WTC11 (cell line): ENCODE results near the gene WDFY4. TPM values are rescaled to one million over a fixed set of nuclear protein-coding genes. Genes with fewer than 3 reads are reported as not detected.

Experiments
- ATAC-seq: fragments of 200-7000 bp; cut with Tn5 transposase; 2 replicates; pipeline ENCODE4 v1.10.0; 2021; ENCODE audit warnings: mild to moderate bottlenecking, moderate library complexity
- CTCF ChIA-PET: fragments of 300-600 bp; sonication (Branson Sonifier 250); formaldehyde crosslinking; loops from one replicate; lab custom pipeline; 2021; ENCODE audit warnings: antibody characterized with exemption; lab: Charles Lee
- POLR2A ChIA-PET: fragments of 350-600 bp; sonication (Branson Sonifier 250); formaldehyde crosslinking; loops from one replicate; lab custom pipeline; 2021; ENCODE audit warnings: antibody characterized with exemption; lab: Charles Lee
- DNase-seq: peaks from one replicate; pipeline ENCODE4 v3.0.0; 2021; ENCODE audit warnings: low spot score
- H3K27ac Mint-ChIP-seq: 2 replicates; pipeline ENCODE4 v1.8.0; 2021; ENCODE audit warnings: mixed read lengths
- H3K27me3 Mint-ChIP-seq: 2 replicates; pipeline ENCODE4 v1.8.0; 2021; ENCODE audit warnings: low read depth, mild to moderate bottlenecking, moderate library complexity, mixed read lengths
- H3K36me3 Mint-ChIP-seq: 2 replicates; pipeline ENCODE4 v1.8.0; 2021; ENCODE audit warnings: mixed read lengths
- H3K4me1 Mint-ChIP-seq: 2 replicates; pipeline ENCODE4 v1.8.0; 2022; ENCODE audit warnings: mixed read lengths
- H3K4me3 Mint-ChIP-seq: 2 replicates; pipeline ENCODE4 v1.8.0; 2021; ENCODE audit warnings: mild to moderate bottlenecking, moderate library complexity, mixed read lengths
- H3K9me3 Mint-ChIP-seq: 2 replicates; pipeline ENCODE4 v1.8.0; 2021; ENCODE audit warnings: mixed read lengths
- AFF4 ChIP-seq: sonication (generic); formaldehyde crosslinking; IDR thresholded peaks from 2 replicates; pipeline ENCODE4 v1.8.1; 2023; ENCODE audit warnings: mild to moderate bottlenecking, missing genetic modification reagents, borderline replicate concordance
- ATF2 ChIP-seq: sonication (generic); formaldehyde crosslinking; IDR thresholded peaks from 2 replicates; pipeline ENCODE4 v1.8.1; 2022; ENCODE audit warnings: low read depth, missing genetic modification reagents, borderline replicate concordance
- CREB1 ChIP-seq: sonication (generic); formaldehyde crosslinking; IDR thresholded peaks from 2 replicates; pipeline ENCODE4 v1.8.0; 2023; ENCODE audit warnings: mild to moderate bottlenecking, missing genetic modification reagents
- CREM ChIP-seq: sonication (generic); formaldehyde crosslinking; IDR thresholded peaks from 2 replicates; pipeline ENCODE4 v1.8.1; 2022; ENCODE audit warnings: mild to moderate bottlenecking, missing genetic modification reagents, moderate library complexity
- ELF4 ChIP-seq: sonication (generic); formaldehyde crosslinking; IDR thresholded peaks from 2 replicates; pipeline ENCODE4 v1.8.1; 2022; ENCODE audit warnings: low read depth, mild to moderate bottlenecking, moderate library complexity, missing genetic modification reagents
- ERG ChIP-seq: fragments of 250-450 bp; sonication (Bioruptor Pico); IDR thresholded peaks from 2 replicates; pipeline ENCODE4 v1.8.0; 2021; ENCODE audit warnings: mild to moderate bottlenecking
- FOXP4 ChIP-seq: sonication (generic); formaldehyde crosslinking; IDR thresholded peaks from 2 replicates; pipeline ENCODE4 v1.8.0; 2022; ENCODE audit warnings: mild to moderate bottlenecking, missing genetic modification reagents
- HMGXB4 ChIP-seq: sonication (generic); formaldehyde crosslinking; IDR thresholded peaks from 2 replicates; pipeline ENCODE4 v1.8.1; 2023; ENCODE audit warnings: mild to moderate bottlenecking, moderate library complexity, missing genetic modification reagents
- IRF2 ChIP-seq: sonication (generic); formaldehyde crosslinking; IDR thresholded peaks from 2 replicates; pipeline ENCODE4 v1.8.0; 2022; ENCODE audit warnings: low read depth, missing genetic modification reagents, borderline replicate concordance
- NR3C1 ChIP-seq: sonication (generic); formaldehyde crosslinking; conservative IDR thresholded peaks from 2 replicates; pipeline ENCODE4 v1.8.1; 2023; ENCODE audit warnings: low read depth, mild to moderate bottlenecking, missing genetic modification reagents
- PREB ChIP-seq: sonication (generic); formaldehyde crosslinking; IDR thresholded peaks from 2 replicates; pipeline ENCODE4 v1.8.1; 2022; ENCODE audit warnings: mild to moderate bottlenecking, missing genetic modification reagents, moderate library complexity, borderline replicate concordance
- SOX15 ChIP-seq: fragments of 250-450 bp; sonication (Bioruptor Pico); IDR thresholded peaks from 2 replicates; pipeline ENCODE4 v1.9.0; 2021; ENCODE audit warnings: mild to moderate bottlenecking
- STAT6 ChIP-seq: sonication (generic); formaldehyde crosslinking; conservative IDR thresholded peaks from 2 replicates; pipeline ENCODE4 v1.8.1; 2023; ENCODE audit warnings: mild to moderate bottlenecking, low read depth, missing genetic modification reagents, moderate library complexity
- ZNF219 ChIP-seq: sonication (generic); formaldehyde crosslinking; IDR thresholded peaks from 2 replicates; pipeline ENCODE4 v1.8.0; 2023; ENCODE audit warnings: missing genetic modification reagents, mild to moderate bottlenecking, borderline replicate concordance
- ZNF416 ChIP-seq: fragments of 250-450 bp; sonication (Bioruptor Pico); IDR thresholded peaks from 2 replicates; pipeline ENCODE4 v1.9.0; 2021; ENCODE audit warnings: mild to moderate bottlenecking, inconsistent platforms
- ZNF423 ChIP-seq: fragments of 250-450 bp; sonication (Bioruptor Pico); IDR thresholded peaks from 2 replicates; pipeline ENCODE4 v2.1.2; 2022; ENCODE audit warnings: mild to moderate bottlenecking, moderate library complexity
- ZNF425 ChIP-seq: fragments of 250-450 bp; sonication (Bioruptor Pico); conservative IDR thresholded peaks from 2 replicates; pipeline ENCODE4 v1.9.0; 2021; ENCODE audit warnings: mild to moderate bottlenecking
- total RNA-seq: library from RNA; stranded (reverse); gene quantifications from 3 replicates; pipeline ENCODE4 v1.2.3, GENCODE V29; 2021

Gene WDFY4
- total RNA-seq, 1 experiment from 2014 or later: 0.13 TPM

GRCh38 chr10:48887982-48888381, 203.3 kb downstream of the WDFY4 start (continued):
- TF ChIP-seq STAT6 (CRISPR knock-in tag) (no peak), SOX15 (CRISPR knock-in tag) (no peak)

GRCh38 chr10:48890888-48891850, 206.5 kb downstream of the WDFY4 start:
- H3K9me3 Mint-ChIP-seq: no peaks in the 10 kb centered on the region
- H3K4me1 Mint-ChIP-seq: peaks cover 3% of the 10 kb centered on the region; the same call in 1 of the 2 replicates
- no peaks in the 10 kb centered on the region for H3K27me3 Mint-ChIP-seq
- CTCF ChIA-PET: no interaction called here
- no peak for ATAC-seq
- no peak overlapping the region for H3K27ac Mint-ChIP-seq
- DNase-seq: no peak
- POLR2A ChIA-PET: no interaction called here
- no peaks in the 10 kb centered on the region for H3K36me3 Mint-ChIP-seq
- no peak overlapping the region for H3K4me3 Mint-ChIP-seq
- TF ChIP-seq CREM (CRISPR knock-in tag) (no peak), ZNF219 (CRISPR knock-in tag) (no peak), AFF4 (CRISPR knock-in tag) (no peak), ATF2 (CRISPR knock-in tag) (no peak), ZNF425 (CRISPR knock-in tag) (no peak), ELF4 (CRISPR knock-in tag) (no peak), FOXP4 (no peak), ZNF423 (no peak), ERG (CRISPR knock-in tag) (no peak), IRF2 (CRISPR knock-in tag) (no peak), NR3C1 (CRISPR knock-in tag) (no peak), CREB1 (CRISPR knock-in tag) (no peak), PREB (CRISPR knock-in tag) (no peak), HMGXB4 (CRISPR knock-in tag) (no peak), ZNF416 (CRISPR knock-in tag) (no peak)
